ENCODE data around the gene GPR27.

The GPR27 gene

DNA sequence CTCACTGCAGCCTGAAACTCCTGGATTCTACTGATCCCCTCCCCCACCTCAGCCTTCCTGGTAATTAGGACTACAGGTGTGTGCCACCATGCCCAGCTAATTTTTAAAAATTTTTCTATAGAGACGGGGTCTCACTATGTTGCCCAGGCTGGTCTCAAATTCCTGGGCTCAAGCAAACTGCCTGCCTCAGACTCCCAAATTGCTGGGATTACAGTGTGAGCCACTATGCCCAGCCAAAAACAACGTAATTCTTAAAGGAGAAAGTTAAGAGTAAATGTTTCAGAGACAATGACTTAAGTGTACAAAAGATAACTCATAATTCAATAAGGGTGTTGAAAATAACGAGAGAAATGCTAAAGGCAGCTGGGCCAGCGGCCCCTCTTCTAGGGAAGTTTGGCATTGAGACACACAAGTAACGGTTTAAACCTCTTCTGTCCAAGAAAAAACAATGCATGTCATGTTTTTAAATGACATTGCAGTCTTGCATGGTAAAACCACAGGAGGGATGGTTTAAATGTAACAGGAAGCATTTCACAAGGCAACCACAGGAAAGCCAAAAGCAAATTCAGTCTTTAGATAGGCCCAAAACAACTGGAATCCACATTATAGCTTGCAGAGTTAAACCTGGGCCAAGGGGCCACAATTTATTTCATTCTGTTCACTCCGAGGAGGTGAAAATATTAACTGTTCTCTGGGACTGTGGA, 26.2 kb downstream of the GPR27 start:
- H3K27ac ChIP-seq = no peak overlapping the region
- TF ChIP-seq, protein P1, sequence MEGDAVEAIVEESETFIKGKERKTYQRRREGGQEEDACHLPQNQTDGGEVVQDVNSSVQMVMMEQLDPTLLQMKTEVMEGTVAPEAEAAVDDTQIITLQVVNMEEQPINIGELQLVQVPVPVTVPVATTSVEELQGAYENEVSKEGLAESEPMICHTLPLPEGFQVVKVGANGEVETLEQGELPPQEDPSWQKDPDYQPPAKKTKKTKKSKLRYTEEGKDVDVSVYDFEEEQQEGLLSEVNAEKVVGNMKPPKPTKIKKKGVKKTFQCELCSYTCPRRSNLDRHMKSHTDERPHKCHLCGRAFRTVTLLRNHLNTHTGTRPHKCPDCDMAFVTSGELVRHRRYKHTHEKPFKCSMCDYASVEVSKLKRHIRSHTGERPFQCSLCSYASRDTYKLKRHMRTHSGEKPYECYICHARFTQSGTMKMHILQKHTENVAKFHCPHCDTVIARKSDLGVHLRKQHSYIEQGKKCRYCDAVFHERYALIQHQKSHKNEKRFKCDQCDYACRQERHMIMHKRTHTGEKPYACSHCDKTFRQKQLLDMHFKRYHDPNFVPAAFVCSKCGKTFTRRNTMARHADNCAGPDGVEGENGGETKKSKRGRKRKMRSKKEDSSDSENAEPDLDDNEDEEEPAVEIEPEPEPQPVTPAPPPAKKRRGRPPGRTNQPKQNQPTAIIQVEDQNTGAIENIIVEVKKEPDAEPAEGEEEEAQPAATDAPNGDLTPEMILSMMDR (conservative IDR thresholded peaks at IDR 0.05) = no peak

DNA sequence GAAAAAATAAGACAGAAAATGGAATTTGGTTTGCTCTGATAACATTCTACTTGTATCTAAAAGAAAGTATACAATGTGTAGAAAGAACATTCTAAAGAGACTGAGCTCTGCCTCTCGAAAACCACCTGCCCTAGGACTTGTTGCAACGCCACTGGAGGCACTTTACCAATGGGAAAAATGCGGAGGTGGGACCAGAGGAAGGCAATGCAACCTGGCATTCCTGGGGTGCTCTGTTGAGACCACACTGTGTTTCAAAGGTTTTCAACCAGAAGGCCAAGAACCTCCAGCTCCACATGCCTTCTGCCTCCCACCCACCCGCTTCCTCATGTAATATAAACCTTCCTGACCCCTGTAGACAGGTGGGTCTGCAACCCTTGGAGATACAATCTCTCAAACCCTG, 26.8 kb downstream of the GPR27 start:
- no peak overlapping the region for H3K27ac ChIP-seq
- TF ChIP-seq, protein P1 (conservative IDR thresholded peaks at IDR 0.05) = no peak

- TF ChIP-seq, protein P1 (conservative IDR thresholded peaks at IDR 0.05) = no peak
Observed at GRCh38 chr3:71783152-71783551, 29.5 kb downstream of the GPR27 start.

DNA sequence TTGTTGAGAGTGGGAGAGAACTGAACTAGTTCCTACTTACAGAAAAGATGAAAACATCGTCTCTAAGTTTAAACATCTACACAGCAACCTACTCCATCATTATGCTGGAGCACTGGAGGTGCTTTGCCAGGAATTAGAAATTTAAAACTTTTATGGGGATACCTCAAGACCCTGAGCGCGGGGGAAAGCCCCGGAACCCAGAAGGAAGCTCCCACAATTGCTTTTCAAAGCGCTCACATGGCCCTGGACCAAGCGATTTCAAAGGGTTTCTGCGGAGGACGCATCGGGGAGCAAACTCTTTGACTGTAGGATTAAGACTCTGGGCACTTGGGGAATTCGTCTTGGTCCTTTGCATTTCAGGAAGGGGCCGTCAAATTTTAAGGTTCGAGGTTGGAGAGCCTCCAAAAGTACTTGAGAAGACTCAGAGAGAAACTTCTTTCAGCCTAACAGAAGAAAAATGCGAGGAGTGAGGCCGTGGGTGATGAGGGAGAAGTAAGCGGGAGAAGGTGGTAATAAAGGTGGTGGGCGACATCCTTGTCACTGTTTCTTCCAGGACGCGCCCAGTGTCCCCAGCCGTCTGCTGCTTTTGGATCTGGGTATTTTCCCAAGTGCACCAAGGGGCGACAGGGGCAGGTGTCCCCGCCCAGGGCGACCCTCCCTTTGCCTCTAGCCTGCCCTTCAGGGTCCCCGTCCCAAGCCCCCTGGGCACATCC, 30.7 kb downstream of the GPR27 start:
- TF ChIP-seq, protein P1 (conservative IDR thresholded peaks at IDR 0.05) = no peak
- H3K27ac ChIP-seq = no peak overlapping the region

More at GRCh38 chr3:71783152-71783551, 29.5 kb downstream of the GPR27 start:
- no peak overlapping the region for H3K27ac ChIP-seq

- no peak within 1 kb of the TSS for H3K27ac ChIP-seq
- TF ChIP-seq, protein P1 (conservative IDR thresholded peaks at IDR 0.05) = no peak
Observed at GRCh38 chr3:71784914-71785531, 31.4 kb downstream of the GPR27 start, which contains the start of gene PROK2. Gene PROK2, minus strand, starts transcription at chr3:71785148. Its CDS starts 96 bp downstream, at chr3:71785052.

DNA sequence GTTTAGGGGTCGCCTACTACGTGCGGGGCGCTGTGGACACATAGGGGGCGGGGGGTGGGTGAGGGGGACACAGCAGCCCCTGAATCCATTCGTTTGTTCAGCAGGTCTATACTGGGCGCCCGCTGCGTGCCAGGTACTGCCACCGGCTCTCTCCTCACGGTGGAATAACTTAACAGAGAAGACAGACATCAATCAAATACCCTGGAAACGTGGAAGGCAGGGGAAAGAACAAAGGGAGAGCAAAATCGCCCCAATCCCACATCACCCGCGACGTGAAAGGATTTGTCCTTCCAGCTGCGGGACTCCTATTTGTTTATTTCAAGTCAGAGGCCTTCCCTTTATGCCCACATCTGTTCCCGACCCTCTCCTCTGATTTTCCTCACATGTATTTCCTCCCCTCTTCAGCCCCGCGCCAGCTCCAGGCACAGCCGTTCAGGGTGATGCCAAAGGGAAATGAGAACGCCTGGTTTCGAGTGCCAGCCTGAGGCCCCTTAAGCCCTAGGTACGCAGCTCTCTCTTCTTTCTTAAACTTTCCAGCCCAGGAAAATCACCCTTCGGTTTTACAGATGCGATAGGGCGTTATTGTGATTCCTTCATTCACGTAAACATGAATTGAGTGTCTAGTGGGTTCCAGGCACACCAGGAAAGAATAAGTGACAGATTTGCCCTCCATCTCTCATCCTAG, 32.0 kb downstream of the GPR27 start:
- TF ChIP-seq, protein P1 (conservative IDR thresholded peaks at IDR 0.05) = no peak
- no peak overlapping the region for H3K27ac ChIP-seq

- H3K27ac ChIP-seq = no peak overlapping the region
- TF ChIP-seq, protein P1 (conservative IDR thresholded peaks at IDR 0.05) = no peak
Observed at GRCh38 chr3:71786217-71786549, 32.5 kb downstream of the GPR27 start.
